Adipose tissue (tissue), 3 donors: Measurements from ENCODE around the gene KCNK3. TPM values are rescaled to one million over a fixed set of nuclear protein-coding genes. Genes with fewer than 3 reads are reported as not detected.
"Not testable (repeated sequence)": the region's sequence is repeated elsewhere in the genome, so short reads cannot be mapped to it uniquely, and the experiment has no call there.

Experiments used
- H3K27ac ChIP-seq: one replicate; pipeline ENCODE4 v1.5.1; 2013; ENCODE audit warnings: low read depth, low read length
- WGBS, 3 donors: extraction: QIAGEN DNeasy Blood & Tissue Kit; methylation state at CpG; one replicate each; pipeline ENCODE4 v1.1.7; 2013; 5-methylcytosine and 5-hydroxymethylcytosine counted together
- polyA plus RNA-seq, 3 donors: library from polyadenylated mRNA; stranded (reverse); fragments of 200-250 nt; gene quantifications; one replicate each; pipeline ENCODE4 v1.2.3, GENCODE V29; 2013
- donor health status: healthy with polysubstance abuse.
- donor health status: Bipolar disorder and iron deficiency.
- donor health status: healthy.

Gene KCNK3
- polyA plus RNA-seq, 3 donors: 2.8 to 24.8 (median 9.1) TPM

- 57 to 79% (median 61%) methylated on average over 4 of the region's 4 CpGs for WGBS, 3 donors
- no peak overlapping the region for H3K27ac ChIP-seq
Measured at GRCh38 chr2:26738481-26738880, 46.0 kb downstream of the KCNK3 start.

- WGBS, 3 donors: 94 to 97% (median 95%) methylated on average over 7 of the region's 7 CpGs
- H3K27ac ChIP-seq: no peak overlapping the region
Measured at GRCh38 chr2:26739514-26739913, 47.0 kb downstream of the KCNK3 start.

GRCh38 chr2:26740346-26740745 lies 47.8 kb downstream of the KCNK3 start:
- no peak overlapping the region for H3K27ac ChIP-seq
- 79 to 84% (median 80%) methylated on average over 6 of the region's 6 CpGs for WGBS, 3 donors

- no peak overlapping the region for H3K27ac ChIP-seq
- 32 to 76% (median 57%) methylated on average over 8 of the region's 8 CpGs for WGBS, 3 donors
Measured at GRCh38 chr2:26740890-26741302, 48.4 kb downstream of the KCNK3 start.

- no peak overlapping the region for H3K27ac ChIP-seq
- WGBS, 3 donors: 94 to 95% (median 95%) methylated on average over 15 of the region's 15 CpGs
Measured at GRCh38 chr2:26742048-26742770, 49.7 kb downstream of the KCNK3 start.

- WGBS, 3 donors: 86 to 96% (median 94%) methylated on average over 3 of the region's 3 CpGs
- no peak overlapping the region for H3K27ac ChIP-seq
Measured at GRCh38 chr2:26743852-26744251, 51.3 kb downstream of the KCNK3 start.

- WGBS, 3 donors: 83 to 94% (median 90%) methylated on average over 3 of the region's 3 CpGs
- no peak overlapping the region for H3K27ac ChIP-seq
Measured at GRCh38 chr2:26744953-26745352, 52.4 kb downstream of the KCNK3 start.

- H3K27ac ChIP-seq: no peak overlapping the region
- WGBS, 3 donors: 23 to 38% (median 29%) methylated on average over 9 of the region's 9 CpGs
Measured at GRCh38 chr2:26745609-26746327, 53.2 kb downstream of the KCNK3 start.

GRCh38 chr2:26746934-26747333 lies 54.4 kb downstream of the KCNK3 start:
- no peak overlapping the region for H3K27ac ChIP-seq
- 75 to 80% (median 79%) methylated on average over 3 of the region's 3 CpGs for WGBS, 3 donors

- WGBS, 3 donors: 42 to 67% (median 57%) methylated on average over 8 of the region's 8 CpGs
- not testable (repeated sequence) for H3K27ac ChIP-seq
Measured at GRCh38 chr2:26749787-26750420, 57.4 kb downstream of the KCNK3 start.

- not testable (repeated sequence) for H3K27ac ChIP-seq
Measured at GRCh38 chr2:26750467-26750866, 57.9 kb downstream of the KCNK3 start.

GRCh38 chr2:26752656-26753055 lies 60.1 kb downstream of the KCNK3 start:
- WGBS, 3 donors: 78 to 90% (median 87%) methylated on average over 3 of the region's 3 CpGs

More at GRCh38 chr2:26750467-26750866, 57.9 kb downstream of the KCNK3 start:
- 83 to 88% (median 87%) methylated on average over 11 of the region's 11 CpGs for WGBS, 3 donors

GRCh38 chr2:26754539-26754938 lies 62.0 kb downstream of the KCNK3 start:
- H3K27ac ChIP-seq: no peak overlapping the region
- WGBS, 3 donors: 96 to 99% (median 96%) methylated on average over 4 of the region's 4 CpGs

More at GRCh38 chr2:26752656-26753055, 60.1 kb downstream of the KCNK3 start:
- H3K27ac ChIP-seq: no peak overlapping the region

- WGBS, 3 donors: 73 to 77% (median 76%) methylated on average over 4 of the region's 4 CpGs
- H3K27ac ChIP-seq: no peak overlapping the region
Measured at GRCh38 chr2:26754972-26755670, 62.6 kb downstream of the KCNK3 start.

GRCh38 chr2:26756337-26756736 lies 63.8 kb downstream of the KCNK3 start:
- 60 to 76% (median 73%) methylated on average over 5 of the region's 5 CpGs for WGBS, 3 donors
- no peak overlapping the region for H3K27ac ChIP-seq

GRCh38 chr2:26757873-26758789 lies 65.6 kb downstream of the KCNK3 start:
- 63 to 79% (median 65%) methylated on average over 6 of the region's 6 CpGs for WGBS, 3 donors

GRCh38 chr2:26758790-26759321 lies 66.3 kb downstream of the KCNK3 start:
- 78 to 87% (median 83%) methylated on average over 7 of the region's 7 CpGs for WGBS, 3 donors
- H3K27ac ChIP-seq: no peak overlapping the region

More at GRCh38 chr2:26757873-26758789, 65.6 kb downstream of the KCNK3 start:
- no peak overlapping the region for H3K27ac ChIP-seq
